Measurements from ENCODE around the gene SUPT3H.
A peak's percentile ranks its signal among the peaks of the same experiment; 100 is the strongest.

The SUPT3H gene

DNA sequence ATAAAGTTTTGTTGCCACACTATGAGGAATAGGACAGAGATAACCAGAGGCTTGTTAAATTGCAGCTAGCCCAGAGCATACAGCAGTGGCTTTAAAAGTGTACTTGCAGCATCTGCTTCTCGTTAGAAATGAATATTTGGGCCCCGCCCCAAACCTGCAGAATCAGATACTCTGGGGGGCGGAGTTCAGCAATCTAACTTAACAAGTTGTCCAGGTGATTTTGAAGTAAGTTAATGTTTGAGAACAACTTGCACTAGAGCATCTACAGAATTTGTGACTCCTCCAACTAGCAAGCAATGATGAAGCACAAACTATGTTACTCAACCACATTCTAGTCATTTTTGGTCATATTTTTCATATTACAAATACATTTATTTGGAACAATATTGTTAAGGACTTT lies 10.6 kb upstream of the SUPT3H start:
- no peak for DNase-seq (ENCODE audit: low read depth, low spot score)

DNA sequence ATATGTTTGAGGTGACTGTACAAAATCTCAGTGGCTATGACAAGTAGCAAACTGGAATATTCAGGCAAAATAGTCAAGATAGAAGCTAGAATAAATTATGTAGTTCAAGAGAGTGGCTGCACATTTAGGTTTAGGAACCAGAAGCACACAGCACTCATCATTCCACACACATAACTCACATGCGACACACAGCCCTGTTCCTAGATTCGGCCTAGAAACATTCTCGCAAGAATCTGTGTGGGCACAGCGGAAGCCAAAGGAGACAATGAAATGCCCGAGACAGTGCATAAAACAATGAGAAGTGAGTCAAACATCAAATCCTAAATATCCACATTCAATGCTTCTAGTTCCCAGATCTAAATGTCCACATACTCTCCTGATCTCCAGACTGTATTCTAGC lies 9.5 kb upstream of the SUPT3H start:
- DNase-seq (ENCODE audit: low read depth, low spot score) = no peak

DNA sequence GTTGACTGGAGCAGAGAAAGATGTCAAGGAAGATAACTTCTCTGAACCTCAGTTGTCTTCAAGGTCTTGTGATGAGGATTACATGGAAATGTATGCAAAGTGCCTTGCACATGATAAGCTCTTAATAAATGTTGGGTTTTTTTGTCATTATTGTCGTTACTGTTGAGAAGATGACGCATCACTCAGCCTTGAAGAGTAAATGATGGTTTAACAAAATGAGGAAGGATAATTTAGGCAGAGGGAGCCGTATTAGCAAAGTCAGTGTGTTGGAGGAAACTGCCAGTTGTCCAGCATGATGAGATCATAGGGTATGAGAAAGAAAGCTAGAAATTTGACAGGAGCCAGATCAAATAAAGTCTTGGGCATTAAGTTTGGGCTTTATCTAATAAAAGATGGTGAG lies 8.8 kb upstream of the SUPT3H start:
- DNase-seq (ENCODE audit: low read depth, low spot score) = no peak

DNA sequence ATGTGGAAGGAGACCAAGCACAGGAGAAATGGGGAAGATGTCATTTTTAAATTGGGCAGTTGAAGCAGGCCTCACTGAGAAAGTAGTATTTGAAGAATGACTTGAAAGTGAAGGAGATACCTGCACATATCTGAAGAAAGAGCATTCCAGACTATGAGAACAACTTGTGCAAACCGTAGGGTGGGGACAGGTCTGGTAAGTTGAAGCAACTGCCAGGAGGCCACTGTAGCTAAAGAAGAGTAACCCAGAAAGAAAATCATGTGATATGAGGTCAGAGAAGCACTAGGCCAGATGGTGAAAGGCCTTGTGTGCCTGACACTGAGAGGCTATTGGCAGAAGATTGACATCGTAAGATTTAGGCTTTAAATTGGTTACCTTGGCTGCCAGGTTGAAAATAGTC lies 4.7 kb upstream of the SUPT3H start:
- no peak for DNase-seq (ENCODE audit: low read depth, low spot score)

DNA sequence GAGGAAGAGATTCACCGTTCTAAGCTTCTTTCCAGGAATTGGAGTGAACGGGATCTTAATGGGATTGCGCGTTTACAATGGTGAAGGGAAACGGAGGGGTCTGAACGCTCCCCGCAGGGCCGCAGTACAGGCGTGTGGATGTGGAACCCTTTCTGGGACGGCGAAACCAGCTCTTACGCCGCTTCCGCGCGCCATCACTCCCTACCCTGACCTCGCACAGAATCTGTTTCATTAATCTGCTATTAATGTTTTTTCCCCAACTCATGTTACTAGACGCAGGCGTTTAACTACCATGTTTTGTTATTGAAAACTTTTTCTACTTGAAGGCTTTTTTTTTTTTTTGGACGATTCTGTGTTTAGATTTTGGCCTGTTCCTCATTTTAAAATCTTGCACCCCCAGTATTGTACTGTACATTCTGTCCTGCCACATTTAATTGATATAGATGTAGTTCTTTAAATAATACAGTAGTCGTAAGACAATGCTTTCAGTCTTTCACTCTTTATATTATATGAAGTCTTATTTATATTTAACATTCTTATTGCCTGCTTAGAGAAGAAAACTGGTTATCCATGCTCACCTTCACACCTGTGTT lies 696 bp upstream of the SUPT3H start:
- DNase-seq (ENCODE audit: low read depth, low spot score) = no peak

DNA sequence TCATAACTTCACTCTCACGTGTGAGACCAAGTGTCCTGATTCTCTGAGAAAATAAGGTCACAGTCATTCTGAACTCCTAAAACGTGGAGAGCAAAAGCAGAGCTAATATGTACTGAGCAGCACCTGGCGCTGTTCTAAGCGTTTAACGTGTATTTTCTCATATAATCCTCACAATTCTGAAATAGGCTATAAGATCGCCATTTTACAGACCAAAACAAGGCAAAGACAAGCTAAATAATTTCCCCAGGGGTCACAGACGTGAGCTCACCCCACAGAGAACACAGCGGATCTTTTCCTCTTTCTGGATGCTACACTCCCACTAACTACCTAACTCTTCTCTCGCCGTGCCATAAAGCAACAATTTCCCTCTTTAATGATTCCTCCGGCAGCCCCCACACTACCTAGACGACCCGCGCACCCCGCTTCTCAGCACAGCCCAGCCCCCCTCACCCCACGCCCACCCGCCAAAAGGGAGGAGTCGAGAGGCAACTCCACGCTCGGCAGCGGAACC lies 636 bp downstream of the SUPT3H start:
- no peak for DNase-seq (ENCODE audit: low read depth, low spot score)

DNA sequence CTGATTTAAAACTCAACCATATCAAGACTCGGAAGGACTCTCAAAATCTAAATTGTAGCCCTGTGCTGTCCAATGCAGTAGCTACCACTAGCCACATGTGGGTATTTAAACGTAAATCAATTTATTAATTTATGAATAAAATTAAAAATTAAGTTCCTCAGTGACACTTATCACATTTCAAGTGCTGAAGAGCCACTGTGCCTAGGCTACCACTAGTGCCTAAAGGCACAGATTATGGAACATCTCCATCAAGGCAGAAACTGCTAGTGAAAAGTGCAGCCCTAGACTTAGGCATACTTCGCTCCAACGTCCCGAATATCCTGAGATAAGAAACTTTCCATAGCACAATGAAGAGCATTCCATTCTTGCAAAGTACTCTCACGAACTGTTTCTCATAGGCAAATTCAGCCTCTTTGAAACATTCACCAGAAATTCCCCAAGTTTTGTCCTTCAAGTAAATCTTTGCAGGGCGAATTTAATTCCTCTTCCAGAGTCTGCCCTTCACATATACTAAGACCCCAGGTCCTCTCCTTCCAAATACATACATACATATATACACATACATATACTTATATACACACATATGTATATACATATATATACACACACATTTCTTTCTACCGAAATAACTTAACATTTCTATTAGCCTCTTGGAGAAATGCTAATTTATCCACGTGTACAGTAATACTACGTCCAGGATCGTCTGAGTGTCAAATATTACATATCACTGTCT lies 1.3 kb downstream of the SUPT3H start:
- DNase-seq (ENCODE audit: low read depth, low spot score) = no peak

DNA sequence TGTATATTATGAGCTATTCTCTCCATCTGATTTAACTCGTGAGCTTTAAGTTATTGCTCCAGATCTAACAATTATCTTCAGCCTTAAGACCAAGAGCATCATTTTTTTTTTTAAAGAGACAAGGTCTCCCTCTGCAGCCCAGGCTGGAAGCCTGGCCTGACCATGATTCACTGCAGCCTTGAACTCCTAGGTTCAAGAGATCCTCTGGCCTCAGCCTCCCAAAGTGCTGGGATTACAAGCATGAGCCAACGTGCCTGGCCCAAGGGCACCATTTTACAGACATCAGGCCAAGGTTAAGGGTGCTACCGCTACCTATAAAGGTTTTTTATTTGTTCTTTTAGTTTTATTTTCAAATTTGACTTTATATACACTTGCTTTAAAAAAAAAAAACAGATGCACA lies 2.3 kb downstream of the SUPT3H start:
- DNase-seq (ENCODE audit: low read depth, low spot score) = no peak

DNA sequence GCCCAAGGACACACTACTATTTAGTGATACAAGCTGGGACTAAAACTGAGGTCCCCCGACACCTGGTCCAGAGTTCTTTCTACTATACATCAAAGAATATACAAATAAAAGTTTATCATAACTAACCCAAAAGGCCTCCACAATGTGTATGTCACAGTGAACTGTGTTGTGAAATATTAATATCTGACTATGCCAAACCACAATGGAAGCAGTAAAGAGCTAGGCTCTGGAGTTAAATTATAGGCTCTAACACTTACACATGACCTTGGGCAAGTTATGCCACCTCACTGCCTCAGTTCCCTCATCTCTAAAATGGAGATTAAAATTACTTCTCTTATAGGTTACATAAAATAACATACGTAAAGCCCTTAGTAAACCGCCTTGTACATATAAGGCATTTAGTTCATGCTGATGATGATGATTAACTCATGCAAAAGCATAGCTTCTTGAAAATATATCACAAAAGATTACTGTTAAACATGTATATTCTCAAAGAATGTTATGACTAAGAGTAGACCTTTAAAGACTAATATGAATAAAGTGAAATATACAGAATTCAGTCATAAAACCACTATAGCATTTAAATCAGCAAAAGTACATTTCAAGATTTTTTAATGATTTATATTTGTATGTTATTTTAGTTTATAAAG lies 5.7 kb downstream of the SUPT3H start:
- DNase-seq (ENCODE audit: low read depth, low spot score) = no peak

DNA sequence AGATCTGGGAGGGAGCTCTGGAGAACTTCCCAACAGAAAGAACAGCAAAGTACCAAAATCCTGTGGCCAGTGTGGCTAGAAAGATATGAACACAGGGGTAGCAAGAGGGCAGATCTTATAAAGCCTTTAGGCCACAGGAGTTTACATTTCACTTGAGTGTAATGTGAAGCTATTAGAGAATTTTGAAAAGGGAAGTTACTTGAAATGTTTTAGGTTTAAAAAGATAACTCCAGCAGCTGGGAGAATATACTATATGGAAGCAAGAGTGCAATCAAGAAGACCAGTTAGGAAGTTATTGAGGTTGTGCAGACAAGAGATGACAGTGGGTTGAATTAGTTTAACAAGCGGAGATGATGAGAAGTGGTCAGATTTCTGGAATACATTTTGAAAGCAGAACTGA lies 7.9 kb downstream of the SUPT3H start:
- no peak for DNase-seq (ENCODE audit: low read depth, low spot score)

DNA sequence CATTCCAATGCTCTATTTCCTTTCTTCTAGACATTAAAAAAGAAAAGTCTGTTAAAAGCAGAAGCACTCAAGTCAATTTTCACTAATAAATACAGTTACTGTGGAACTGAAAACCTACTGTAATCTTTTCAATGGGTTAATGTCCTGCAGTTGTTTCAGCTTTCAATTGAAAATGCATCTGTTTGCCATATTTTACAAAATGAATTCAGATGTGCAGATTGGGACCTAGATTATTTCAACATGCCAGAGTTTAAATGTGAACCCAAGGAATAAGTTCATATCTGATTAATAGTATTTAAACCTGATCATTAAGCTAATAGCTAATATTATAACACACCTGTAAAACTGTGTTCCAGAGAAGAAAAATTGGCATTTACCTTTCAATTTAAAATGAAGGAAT lies 9.7 kb downstream of the SUPT3H start:
- DNase-seq (ENCODE audit: low read depth, low spot score) = no peak

DNA sequence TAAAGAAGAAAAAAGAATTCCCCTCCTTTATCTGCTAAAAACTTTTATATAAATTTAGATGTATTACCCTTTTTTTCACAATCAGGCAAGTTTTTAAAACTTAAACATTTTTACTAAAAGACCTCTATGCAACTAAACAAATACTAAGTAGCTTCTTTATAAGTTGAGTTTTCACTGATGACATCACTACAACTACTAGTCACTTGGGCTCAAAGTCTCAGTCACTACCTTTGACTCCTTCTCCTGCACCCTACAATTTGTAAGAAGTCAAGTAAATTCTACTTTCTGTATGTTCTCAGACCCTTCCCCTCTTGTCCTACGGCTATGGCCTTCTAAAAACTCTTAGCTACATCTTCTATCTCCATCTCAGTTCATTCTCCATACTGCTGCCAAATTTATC lies 11.2 kb downstream of the SUPT3H start:
- no peak for DNase-seq (ENCODE audit: low read depth, low spot score)

DNA sequence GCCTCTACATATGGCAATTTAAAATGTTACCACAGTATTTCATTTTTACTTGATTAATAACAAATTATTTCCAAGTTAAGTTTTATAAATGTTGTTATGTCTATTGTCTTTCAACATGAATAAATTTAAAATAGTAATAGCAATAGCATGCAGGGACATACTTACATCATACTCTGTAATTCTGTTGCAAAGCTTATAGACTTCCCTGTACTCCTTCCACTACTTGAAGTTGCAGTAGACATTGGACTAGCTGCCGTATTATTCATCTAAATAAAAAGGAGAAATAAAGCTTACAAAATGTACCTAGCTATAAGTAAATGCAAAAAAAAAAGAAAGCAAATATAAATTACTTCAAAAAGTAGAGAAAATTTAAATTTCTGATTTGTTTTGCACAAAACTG lies 12.7 kb downstream of the SUPT3H start:
- no peak for DNase-seq (ENCODE audit: low read depth, low spot score)

DNA sequence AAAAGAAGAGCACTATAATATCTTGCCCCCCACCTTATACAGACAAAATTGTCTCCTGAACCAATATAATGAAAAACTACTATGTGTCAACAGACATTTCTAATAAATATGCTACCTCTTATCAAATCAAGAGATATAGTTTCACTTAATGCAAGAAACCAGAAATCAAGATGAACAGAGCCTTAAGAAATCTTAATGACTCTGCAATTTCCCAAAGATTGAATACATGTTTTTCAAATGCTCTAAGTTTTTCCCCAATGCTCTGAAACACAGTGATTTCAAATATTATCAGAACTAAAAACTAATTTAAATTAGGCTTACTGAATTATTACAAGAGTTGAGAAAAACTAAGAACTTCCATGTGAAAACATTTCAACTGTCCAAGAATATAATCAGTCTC lies 13.3 kb downstream of the SUPT3H start:
- no peak for DNase-seq (ENCODE audit: low read depth, low spot score)

DNA sequence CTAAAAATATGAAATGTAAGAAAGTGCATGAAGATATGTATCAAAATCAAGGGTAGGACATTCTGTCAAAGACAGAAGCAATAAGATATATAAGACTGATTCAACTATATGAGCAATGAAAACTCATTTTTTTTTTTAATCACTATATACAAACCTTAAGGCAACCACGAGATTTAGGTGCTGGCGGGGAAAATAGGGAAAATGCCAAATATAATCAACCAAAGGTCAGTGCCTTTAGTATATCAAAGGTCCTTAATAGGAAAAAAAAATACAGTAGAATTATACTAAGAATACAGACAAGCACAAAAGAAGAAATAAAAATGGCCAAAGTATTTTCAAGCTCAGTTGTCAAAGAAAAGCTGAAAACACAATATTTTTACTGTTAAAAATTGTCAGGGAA lies 24.1 kb downstream of the SUPT3H start:
- DNase-seq (ENCODE audit: low read depth, low spot score) = no peak

DNA sequence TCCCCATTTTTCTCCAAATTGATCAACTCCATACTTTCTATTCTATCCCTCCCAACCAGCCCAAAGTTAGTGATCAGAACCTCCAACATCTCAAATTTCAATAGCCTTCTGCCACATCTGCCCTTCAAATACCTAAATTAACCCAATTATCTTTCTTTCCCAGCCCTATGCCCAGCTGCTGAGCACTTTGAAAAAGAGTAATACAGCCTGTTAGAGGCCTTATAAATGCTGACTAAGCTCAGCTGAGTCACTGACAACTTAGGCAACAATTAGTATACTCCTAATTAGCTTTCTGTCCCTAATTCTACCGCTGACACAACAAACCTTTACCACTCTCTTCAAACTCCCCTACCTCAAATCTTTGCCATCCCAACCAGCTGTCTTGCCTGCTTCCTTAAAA lies 26.1 kb downstream of the SUPT3H start:
- DNase-seq (ENCODE audit: low read depth, low spot score) = no peak

DNA sequence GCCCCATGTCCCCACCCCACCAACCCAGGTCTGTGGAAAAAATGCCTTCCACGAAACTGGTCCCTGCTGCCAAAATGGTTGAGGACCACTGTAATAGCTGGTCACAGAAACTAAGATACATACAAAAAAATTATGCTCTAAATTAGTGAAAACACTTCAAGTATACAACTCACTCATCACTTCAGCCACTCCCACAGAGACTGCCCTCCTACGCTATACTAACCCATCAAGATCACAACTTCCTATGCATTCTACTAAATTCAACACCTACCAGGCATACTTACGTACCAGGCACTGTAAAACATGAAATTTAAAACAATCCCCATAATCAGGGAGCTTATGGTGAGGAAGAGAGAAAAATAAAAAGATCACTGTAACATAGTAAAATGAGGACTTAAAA lies 26.7 kb downstream of the SUPT3H start:
- DNase-seq (ENCODE audit: low read depth, low spot score) = no peak

DNA sequence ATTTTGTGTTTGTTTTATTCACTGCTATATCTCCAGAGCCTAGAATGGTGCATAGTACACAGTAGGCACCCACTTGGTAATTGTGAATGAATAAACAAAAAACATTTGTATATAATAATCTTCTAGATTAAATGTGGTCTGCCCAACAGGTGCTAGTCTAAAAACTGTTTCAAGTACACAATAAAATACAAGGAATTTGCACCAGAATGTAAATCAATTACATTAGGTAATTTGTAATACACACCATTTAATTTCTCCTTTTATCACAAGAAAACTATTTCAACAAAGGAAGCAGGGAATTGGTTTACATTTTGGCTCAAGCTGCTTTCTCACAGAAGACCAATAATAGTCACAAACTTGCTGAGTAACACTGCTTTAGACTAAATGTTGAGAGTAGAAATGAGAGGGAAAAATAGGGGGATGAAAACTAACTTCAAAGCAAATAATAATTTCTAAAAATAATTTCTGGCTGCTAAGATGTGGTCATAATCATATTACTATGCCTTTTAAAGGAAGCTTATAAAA lies 27.5 kb downstream of the SUPT3H start:
- no peak for DNase-seq (ENCODE audit: low read depth, low spot score)

DNA sequence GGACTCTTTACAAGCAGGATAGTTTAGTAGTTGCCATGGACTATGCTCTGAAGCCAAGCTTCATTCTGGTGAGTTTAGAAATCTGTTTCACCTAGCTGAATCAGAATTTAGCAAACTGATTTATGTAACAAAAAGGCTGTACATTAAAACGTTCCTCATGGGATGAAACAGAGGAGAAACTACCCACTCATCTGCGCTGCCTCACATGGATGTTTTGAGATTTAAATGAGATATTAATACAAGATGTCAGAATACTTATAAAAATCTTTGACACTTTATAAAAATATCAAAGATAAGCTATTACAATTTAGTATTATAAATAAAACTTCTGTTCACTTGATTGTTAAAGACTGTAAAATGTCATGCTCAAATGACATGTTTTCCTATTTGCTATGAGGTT lies 32.8 kb downstream of the SUPT3H start:
- no peak for DNase-seq (ENCODE audit: low read depth, low spot score)

DNA sequence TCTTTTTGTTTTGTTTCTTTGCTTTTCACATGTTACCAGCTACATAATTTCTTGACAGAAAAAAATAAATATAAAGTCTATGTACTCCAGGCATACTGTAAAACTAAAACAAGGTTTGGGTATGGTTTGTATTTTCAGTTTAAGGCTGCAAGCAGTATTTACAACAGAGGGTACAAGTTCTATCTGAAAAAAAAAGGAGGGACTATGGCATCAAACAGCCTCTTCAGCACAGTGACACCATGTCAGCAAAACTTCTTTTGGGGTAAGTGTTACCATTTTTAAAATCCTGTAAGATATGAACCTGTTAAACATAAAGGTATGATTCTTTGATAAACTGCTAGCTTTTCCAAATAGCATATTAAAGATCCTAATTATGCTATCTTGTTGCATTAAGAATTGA lies 49.2 kb downstream of the SUPT3H start:
- DNase-seq (ENCODE audit: low read depth, low spot score) = no peak

DNA sequence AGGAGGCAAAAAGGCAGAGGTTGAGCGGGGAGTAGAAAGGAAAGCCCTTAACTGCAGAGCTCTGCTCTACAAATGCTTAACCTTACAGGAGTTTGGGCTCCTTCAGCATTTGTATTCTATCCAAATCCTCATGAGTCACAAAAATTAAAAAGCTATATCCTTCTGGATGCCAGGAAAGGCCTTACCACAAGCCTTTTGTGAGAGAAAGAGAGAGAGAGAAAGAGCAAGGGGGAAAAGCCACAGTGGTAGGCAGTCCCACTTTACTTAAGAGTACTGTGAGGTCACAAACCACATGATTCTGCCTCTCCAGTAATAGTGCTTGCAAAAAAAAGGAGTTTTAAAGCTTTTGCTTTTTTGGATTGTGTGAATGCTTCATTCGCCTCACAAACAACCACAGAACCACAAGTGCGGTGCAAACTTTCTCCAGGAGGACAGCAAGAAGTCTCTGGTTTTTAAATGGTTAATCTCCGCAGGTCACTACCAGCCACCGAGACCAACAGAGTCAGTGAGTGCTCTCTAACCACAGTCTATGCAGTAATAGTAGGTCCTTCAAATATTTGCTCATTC lies 49.7 kb downstream of the SUPT3H start, which contains the start of gene RUNX2:
Gene RUNX2, plus strand, starts transcription at position 375 of the 567 bp plus-strand sequence. CDS start 397 bp downstream, outside the sequence.
- DNase-seq (ENCODE audit: low read depth, low spot score) = peak; percentile 8

DNA sequence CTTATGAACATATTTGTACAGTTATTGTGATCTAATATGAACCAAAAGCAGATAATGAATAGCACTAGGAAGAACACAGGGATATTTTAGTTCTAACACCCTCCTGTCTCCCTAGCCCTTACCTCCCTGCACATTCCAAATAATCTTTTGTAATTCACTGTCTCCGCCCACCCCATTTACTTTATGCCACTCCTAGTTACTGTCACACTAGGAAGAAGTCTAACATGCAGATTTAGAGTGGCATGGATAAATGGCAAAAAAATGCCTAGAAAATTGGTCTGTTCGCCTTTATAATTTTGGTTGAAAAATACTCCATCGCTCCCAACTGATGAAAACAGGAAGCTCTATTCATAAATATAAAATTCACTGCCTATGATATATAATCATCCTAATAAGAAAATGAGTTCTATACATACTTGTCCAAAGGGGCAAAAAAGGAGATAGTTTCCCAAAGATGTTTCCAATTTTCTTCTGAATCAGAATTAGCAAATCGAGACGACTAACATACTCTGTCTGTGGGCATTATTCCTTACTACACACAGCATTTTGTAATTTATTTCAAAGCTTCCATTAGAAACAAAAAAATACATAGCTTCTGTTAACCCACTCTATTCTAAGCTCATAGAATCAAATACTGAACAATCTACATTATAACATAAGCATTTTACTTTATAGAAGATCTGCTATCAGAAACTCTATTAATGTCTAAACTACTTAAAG lies 50.9 kb downstream of the SUPT3H start:
- DNase-seq (ENCODE audit: low read depth, low spot score) = no peak

Measured in brain pericyte (primary cell).